SK-N-SH treated with all-trans-retinoic acid at 6 μM for 48 hours (cell line): ENCODE results near the gene MTMR8.

Experiments
- ATAC-seq: fragments of 200-7000 bp; cut with Tn5 transposase; 3 replicates; pipeline ENCODE4 v1.9.1; 2020; ENCODE audit warnings: mild to moderate bottlenecking, moderate library complexity
- ARNTL ChIP-seq: fragments of 450-650 bp; formaldehyde crosslinking; IDR thresholded peaks from 2 replicates; pipeline ENCODE4 v1.5.0; 2020; ENCODE audit warnings: low read depth, mild to moderate bottlenecking, moderate library complexity, borderline replicate concordance
- CSRNP3 ChIP-seq: fragments of 250-450 bp; sonication (Bioruptor Pico); IDR thresholded peaks from 2 replicates; pipeline ENCODE4 v1.5.1; 2021; ENCODE audit warnings: mild to moderate bottlenecking, moderate library complexity
- ESRRG ChIP-seq: fragments of 250-450 bp; sonication (Bioruptor Pico); IDR thresholded peaks from 2 replicates; pipeline ENCODE4 v1.6.1; 2021; ENCODE audit warnings: mild to moderate bottlenecking
- GLIS3 ChIP-seq: fragments of 250-450 bp; sonication (Bioruptor Pico); IDR thresholded peaks from 2 replicates; pipeline ENCODE4 v1.5.0; 2020; ENCODE audit warnings: mild to moderate bottlenecking, moderate library complexity
- ISL1 ChIP-seq: fragments of 250-450 bp; sonication (Bioruptor Pico); IDR thresholded peaks from 2 replicates; pipeline ENCODE4 v2.1.2; 2022; ENCODE audit warnings: mild to moderate bottlenecking, moderate library complexity
- PPARA ChIP-seq: fragments of 250-450 bp; sonication (Bioruptor Pico); IDR thresholded peaks from 2 replicates; pipeline ENCODE4 v1.5.0; 2020; ENCODE audit warnings: mild to moderate bottlenecking, borderline replicate concordance
- RARB ChIP-seq: fragments of 250-450 bp; sonication (Bioruptor Pico); IDR thresholded peaks from 2 replicates; pipeline ENCODE4 v1.8.0; 2021; ENCODE audit warnings: mild to moderate bottlenecking, moderate library complexity
- TOX ChIP-seq: fragments of 250-450 bp; sonication (Bioruptor Pico); IDR thresholded peaks from 2 replicates; pipeline ENCODE4 v1.8.0; 2021; ENCODE audit warnings: mild to moderate bottlenecking, moderate library complexity, borderline replicate concordance
- ZC3H10 ChIP-seq: fragments of 250-450 bp; sonication (Bioruptor Pico); IDR thresholded peaks from 2 replicates; pipeline ENCODE4 v1.5.1; 2021; ENCODE audit warnings: mild to moderate bottlenecking, moderate library complexity
- ZFP3 ChIP-seq: fragments of 250-450 bp; sonication (Bioruptor Pico); IDR thresholded peaks from 2 replicates; pipeline ENCODE4 v1.5.0; 2020; ENCODE audit warnings: mild to moderate bottlenecking, moderate library complexity

MTMR8 gene

GRCh38 chrX:64230123-64230970, 164.9 kb downstream of the MTMR8 start, which contains the start of gene ASB12 (continued):
- TF ChIP-seq ESRRG (CRISPR knock-in tag) = no peak
- TF ChIP-seq ZC3H10 (CRISPR knock-in tag) = no peak

GRCh38 chrX:64229154-64229553, 166.1 kb downstream of the MTMR8 start:
- no peak for TF ChIP-seq ISL1 (CRISPR knock-in tag)
- TF ChIP-seq CSRNP3 = no peak
- TF ChIP-seq GLIS3 (CRISPR knock-in tag) = no peak
- TF ChIP-seq ARNTL (CRISPR knock-in tag) = no peak
- TF ChIP-seq RARB (CRISPR knock-in tag) = no peak
- TF ChIP-seq PPARA (CRISPR knock-in tag) = no peak
- TF ChIP-seq TOX (CRISPR knock-in tag) = no peak
- no peak for TF ChIP-seq ZFP3
- no peak for TF ChIP-seq ESRRG (CRISPR knock-in tag)
- no peak for ATAC-seq
